GM12874 (cell line): ENCODE results near the gene TNFRSF25.

ENCODE experiments used
- CTCF ChIP-seq: IDR thresholded peaks from 2 replicates; pipeline ENCODE4 v1.5.1; 2011; ENCODE audit warnings: low read depth, mild to moderate bottlenecking, control low read depth, low read length, moderate library complexity; ENCODE audit not compliant: insufficient read depth

Gene TNFRSF25

DNA sequence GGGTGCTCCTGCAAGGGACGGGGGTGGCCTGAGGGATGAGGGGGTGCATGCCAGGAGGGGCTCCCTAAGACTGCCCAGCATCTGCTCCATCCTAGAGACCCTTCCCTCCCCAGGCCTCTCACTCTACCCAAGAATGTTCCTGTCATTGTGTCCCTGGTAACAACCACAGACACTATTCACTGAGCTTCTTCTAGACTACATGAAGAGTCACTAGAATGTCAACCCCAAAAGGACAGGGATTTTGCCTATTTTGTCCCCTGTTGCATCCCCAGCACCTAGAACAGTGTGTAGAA is 2.9 kb downstream of the TNFRSF25 start:
- TF ChIP-seq CTCF, result no peak

GRCh38 chr1:6462412-6463119 is 3.4 kb downstream of the TNFRSF25 start:
- no peak for TF ChIP-seq CTCF

GRCh38 chr1:6461538-6462411 is 4.2 kb downstream of the TNFRSF25 start:
- TF ChIP-seq CTCF, result no peak

DNA sequence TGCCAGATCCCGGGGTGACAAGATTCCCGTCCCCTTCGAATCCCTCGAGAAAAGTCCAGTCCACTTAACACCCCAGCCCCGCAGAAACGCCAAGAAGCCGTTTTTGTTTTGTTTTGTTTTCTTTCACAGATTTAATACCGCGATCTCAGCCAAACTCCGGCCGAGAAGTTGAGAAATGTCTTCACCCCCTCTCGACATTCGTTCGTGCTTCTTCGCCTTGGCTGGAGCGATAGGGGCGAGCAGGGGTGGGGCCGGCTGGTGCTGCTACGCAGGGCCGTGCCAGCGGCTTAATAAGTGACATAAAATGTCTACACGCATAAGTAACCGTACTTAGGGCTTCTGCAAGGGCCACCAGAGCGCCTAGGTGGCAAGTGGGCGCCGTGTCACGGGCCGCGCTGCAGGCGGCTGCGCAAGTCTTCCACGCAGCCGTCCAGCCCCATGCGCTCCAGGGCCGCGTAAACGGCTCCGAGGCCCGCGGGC is 4.9 kb downstream of the TNFRSF25 start:
- TF ChIP-seq CTCF, result no peak

DNA sequence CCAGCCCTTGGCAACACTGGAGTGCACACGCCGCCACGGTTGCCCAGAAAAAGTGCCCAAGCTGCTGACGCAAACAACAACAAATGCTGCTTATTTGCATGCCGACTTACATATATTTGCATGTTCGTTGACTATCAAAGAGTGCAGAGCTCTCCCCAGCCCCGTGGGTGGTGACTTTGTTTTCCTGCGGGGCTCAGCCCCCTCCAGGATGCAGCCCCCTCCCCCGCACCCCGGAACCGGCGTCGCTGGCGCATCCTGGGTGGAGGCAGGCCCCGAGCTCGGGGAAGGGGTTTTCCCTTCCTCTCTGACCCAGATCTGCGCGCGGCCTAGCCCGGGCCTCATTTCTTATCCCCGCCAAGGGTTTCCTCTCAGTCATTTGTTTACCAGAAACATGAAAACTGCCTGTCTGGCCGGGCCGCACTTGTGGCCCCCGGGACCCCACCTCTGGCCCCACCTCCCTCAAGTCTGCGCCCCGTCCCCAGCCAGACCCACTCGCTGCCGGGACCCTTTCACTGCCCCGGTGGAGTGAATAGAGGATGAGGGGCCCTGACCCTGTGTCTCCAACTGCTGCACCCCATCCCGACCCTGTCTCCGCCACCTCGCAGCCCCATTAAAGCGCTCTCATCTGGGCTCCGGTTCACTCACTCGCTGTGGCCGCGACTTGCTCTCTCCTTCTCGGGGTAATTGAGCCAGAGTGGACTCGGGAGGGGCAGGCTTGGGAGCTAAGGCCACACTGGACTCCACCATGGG is 5.5 kb downstream of the TNFRSF25 start:
- TF ChIP-seq CTCF, result no peak

GRCh38 chr1:6459850-6460265 is 6.1 kb downstream of the TNFRSF25 start:
- no peak for TF ChIP-seq CTCF

DNA sequence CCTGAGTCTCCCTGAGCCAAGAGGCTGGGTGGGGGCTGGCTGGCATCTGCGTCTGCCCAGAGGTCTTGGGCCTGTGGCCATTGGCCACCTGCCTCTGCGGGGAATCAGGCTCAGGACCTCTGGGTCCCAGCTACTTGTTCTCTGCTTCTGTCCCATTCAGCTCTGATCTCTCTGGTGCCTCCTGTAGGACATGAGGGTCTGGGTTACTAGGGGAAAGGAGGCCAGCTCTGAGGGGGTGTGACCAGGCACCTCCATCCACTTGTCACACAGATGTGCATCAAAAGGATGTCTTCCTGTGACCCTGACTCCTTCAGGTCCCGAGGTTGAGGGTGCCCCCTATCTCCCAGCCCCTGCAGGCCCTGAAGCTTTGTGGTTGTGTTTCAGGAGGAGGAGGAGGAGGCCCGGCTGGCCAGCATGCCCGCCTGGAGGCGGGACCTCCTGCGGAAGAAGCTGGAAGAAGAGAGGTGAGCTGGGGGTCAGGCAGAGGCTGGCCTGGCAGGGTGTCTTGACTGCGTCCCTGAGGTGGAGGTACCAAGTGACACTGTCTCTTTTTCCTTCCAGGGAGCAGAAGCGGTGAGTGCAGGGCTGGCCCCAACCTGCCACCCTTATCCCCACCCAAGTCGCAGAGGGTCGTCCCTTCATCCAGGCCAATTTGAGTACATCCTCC is 9.0 kb downstream of the TNFRSF25 start:
- TF ChIP-seq CTCF, result no peak
